Brain microvascular endothelial cell (primary cell): ENCODE measurements around the gene NOL7.

Source experiments
- DNase-seq: peaks from one replicate; pipeline ENCODE4 v3.0.0-alpha.2; 2020
- H3K27ac ChIP-seq: fragments of 250-450 bp; sonication (Bioruptor Pico); 2 replicates; pipeline ENCODE4 v1.5.1; 2020; ENCODE audit warnings: mild to moderate bottlenecking, moderate library complexity
- H3K27me3 ChIP-seq: fragments of 250-450 bp; sonication (Bioruptor Pico); replicated peaks from 2 replicates; pipeline ENCODE4 v1.5.1; 2020; ENCODE audit warnings: mild to moderate bottlenecking
- H3K36me3 ChIP-seq: fragments of 250-450 bp; sonication (Bioruptor Pico); replicated peaks from 2 replicates; pipeline ENCODE4 v1.5.1; 2020; ENCODE audit warnings: mild to moderate bottlenecking
- H3K4me3 ChIP-seq: 2 replicates; pipeline ENCODE4 v1.5.1; 2011; ENCODE audit warnings: low read depth, mild to moderate bottlenecking, control low read depth, low read length, moderate library complexity
- CTCF ChIP-seq: IDR thresholded peaks from 2 replicates; pipeline ENCODE4 v1.5.1; 2011; ENCODE audit warnings: low read depth, mild to moderate bottlenecking, moderate library complexity, low read length, control low read depth, inconsistent platforms; ENCODE audit errors: missing control alignments
- in situ Hi-C: cut with HindIII; loops from 2 replicates; pipeline ENCODE4 v1.10.0; 2017; ENCODE audit warnings: low sequenced_read_pairs, low pct_ligation_motif_present

NOL7 gene

GRCh38 chr6:13660273-13660672, 45.1 kb downstream of the NOL7 start:
- no peak for DNase-seq
- TF ChIP-seq CTCF, result no peak
- H3K36me3 ChIP-seq, result no peaks in the 10 kb centered on the region
- no peak overlapping the region for H3K4me3 ChIP-seq
- in situ Hi-C loops, result no loop called here
- H3K27ac ChIP-seq, result no peak overlapping the region
- H3K27me3 ChIP-seq, result no peaks in the 10 kb centered on the region

GRCh38 chr6:13660893-13661292, 45.8 kb downstream of the NOL7 start:
- Histone ChIP-seq H3K4me3 (no peak overlapping the region), H3K27ac (no peak overlapping the region), H3K27me3 (no peaks in the 10 kb centered on the region), H3K36me3 (no peaks in the 10 kb centered on the region)
- TF ChIP-seq CTCF, result no peak
- DNase-seq, result no peak
- in situ Hi-C loops, result no loop called here

GRCh38 chr6:13661647-13662046, 46.5 kb downstream of the NOL7 start:
- no peaks in the 10 kb centered on the region for H3K36me3 ChIP-seq
- no peaks in the 10 kb centered on the region for H3K27me3 ChIP-seq
- H3K4me3 ChIP-seq, result no peak overlapping the region
- in situ Hi-C loops, result no loop called here
- no peak for DNase-seq
- no peak for TF ChIP-seq CTCF
- no peak overlapping the region for H3K27ac ChIP-seq

GRCh38 chr6:13662651-13663334, 47.7 kb downstream of the NOL7 start:
- DNase-seq, result no peak
- Histone ChIP-seq H3K27me3 (no peaks in the 10 kb centered on the region), H3K4me3 (no peak overlapping the region), H3K27ac (no peak overlapping the region), H3K36me3 (no peaks in the 10 kb centered on the region)
- in situ Hi-C loops, result no loop called here
- no peak for TF ChIP-seq CTCF

- no peaks in the 10 kb centered on the region for H3K36me3 ChIP-seq
- no peak overlapping the region for H3K27ac ChIP-seq
- H3K27me3 ChIP-seq, result no peaks in the 10 kb centered on the region
- no peak overlapping the region for H3K4me3 ChIP-seq
- DNase-seq, result no peak
- in situ Hi-C loops, result no loop called here
- no peak for TF ChIP-seq CTCF
Observed at GRCh38 chr6:13663986-13664385, 48.9 kb downstream of the NOL7 start.
